Kidney epithelial cell (primary cell): ENCODE results near the gene DSE. TPM values are rescaled to one million over a fixed set of nuclear protein-coding genes. Genes with fewer than 3 reads are reported as not detected.

ENCODE experiments used
- DNase-seq: peaks from one replicate; pipeline ENCODE4 v3.0.0-alpha.2; 2010; ENCODE audit warnings: low read depth
- H3K27me3 ChIP-seq: 2 replicates; pipeline ENCODE4 v1.6.0; 2011; ENCODE audit warnings: low read length; ENCODE audit not compliant: control insufficient read depth, insufficient read depth
- H3K36me3 ChIP-seq: 2 replicates; pipeline ENCODE4 v1.5.1; 2011; ENCODE audit warnings: low read length; ENCODE audit not compliant: control insufficient read depth, insufficient read depth
- H3K4me3 ChIP-seq: 2 replicates; pipeline ENCODE4 v1.5.1; 2011; ENCODE audit warnings: low read depth, mild to moderate bottlenecking, control low read depth, low read length
- total RNA-seq: library from RNA; depleted of rRNA; stranded (reverse); fragments of >200 nt; gene quantifications from 2 replicates; pipeline ENCODE4 v1.2.3, GENCODE V29; 2015
- TF ChIP-seq, protein P1 (sequence below): IDR thresholded peaks from 2 replicates; pipeline ENCODE4 v1.5.1; 2011; ENCODE audit warnings: mild to moderate bottlenecking, moderate library complexity, low read length, control low read depth, inconsistent platforms; ENCODE audit not compliant: insufficient read depth, poor library complexity, severe bottlenecking

Gene DSE
- total RNA-seq, 1 donor from 2014 or later: 48.8 TPM

DNA sequence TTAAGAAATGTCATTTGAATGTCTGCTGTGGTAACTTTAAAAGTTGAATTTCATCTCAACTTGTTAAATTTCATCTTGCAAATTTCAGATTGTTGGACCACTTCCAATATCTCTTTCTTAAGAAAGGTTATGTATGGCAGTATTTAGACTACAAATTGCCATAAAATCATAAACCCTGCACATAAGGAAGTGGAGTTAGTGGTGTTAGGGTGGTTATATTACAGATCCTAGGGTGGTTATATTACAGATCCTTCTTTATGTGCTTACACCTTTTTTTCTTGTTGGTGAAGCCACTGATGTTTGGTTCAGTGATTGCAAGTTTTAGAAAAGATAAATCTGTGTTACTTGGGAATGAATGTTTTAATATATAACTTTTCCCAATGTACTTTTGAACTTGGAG lies 9.0 kb downstream of the DSE start:
- Histone ChIP-seq H3K27me3 (no peaks in the 10 kb centered on the region), H3K36me3 (no peaks in the 10 kb centered on the region), H3K4me3 (no peak overlapping the region)
- DNase-seq: no peak
- TF ChIP-seq, protein P1, sequence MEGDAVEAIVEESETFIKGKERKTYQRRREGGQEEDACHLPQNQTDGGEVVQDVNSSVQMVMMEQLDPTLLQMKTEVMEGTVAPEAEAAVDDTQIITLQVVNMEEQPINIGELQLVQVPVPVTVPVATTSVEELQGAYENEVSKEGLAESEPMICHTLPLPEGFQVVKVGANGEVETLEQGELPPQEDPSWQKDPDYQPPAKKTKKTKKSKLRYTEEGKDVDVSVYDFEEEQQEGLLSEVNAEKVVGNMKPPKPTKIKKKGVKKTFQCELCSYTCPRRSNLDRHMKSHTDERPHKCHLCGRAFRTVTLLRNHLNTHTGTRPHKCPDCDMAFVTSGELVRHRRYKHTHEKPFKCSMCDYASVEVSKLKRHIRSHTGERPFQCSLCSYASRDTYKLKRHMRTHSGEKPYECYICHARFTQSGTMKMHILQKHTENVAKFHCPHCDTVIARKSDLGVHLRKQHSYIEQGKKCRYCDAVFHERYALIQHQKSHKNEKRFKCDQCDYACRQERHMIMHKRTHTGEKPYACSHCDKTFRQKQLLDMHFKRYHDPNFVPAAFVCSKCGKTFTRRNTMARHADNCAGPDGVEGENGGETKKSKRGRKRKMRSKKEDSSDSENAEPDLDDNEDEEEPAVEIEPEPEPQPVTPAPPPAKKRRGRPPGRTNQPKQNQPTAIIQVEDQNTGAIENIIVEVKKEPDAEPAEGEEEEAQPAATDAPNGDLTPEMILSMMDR: no peak

DNA sequence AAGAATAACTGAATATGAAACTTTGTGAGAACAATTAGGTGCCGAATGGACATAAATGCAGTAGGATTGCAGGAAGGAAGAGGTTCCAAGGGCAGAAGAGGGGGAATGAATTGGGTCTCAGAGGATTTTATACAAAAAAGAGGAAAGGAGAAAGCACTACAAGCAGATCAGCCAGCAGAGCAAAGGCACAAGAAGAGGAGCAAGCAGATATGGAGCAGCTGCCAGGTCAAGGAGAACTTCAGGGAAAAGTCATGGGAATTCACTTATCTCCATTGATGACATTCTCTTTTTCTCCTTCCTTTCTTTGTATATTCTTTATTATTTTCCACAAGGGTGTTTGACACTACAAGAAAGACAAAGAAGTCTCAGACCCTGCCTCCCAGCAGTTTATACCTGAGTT lies 9.6 kb downstream of the DSE start:
- Histone ChIP-seq H3K4me3 (no peak overlapping the region), H3K36me3 (no peaks in the 10 kb centered on the region), H3K27me3 (no peaks in the 10 kb centered on the region)
- no peak for DNase-seq
- TF ChIP-seq, protein P1: no peak

DNA sequence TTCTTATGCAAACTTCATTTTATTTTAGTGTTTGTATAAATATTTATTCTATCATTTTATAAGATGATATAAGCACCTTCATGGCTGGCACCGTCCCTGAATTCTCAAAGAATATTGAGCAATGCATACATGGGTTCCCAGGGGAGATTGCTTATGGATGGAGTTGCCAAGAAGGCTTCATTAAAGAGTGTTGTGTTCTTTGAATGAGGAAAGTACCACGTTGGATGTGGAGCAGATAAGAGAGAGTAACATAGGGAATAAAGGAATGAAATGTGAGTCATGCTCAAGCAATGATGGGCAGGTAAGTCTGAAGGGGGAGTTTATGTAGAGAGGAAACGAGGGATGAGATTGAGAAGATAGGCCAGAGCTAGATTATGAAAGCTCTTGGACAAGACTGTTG lies 10.3 kb downstream of the DSE start:
- Histone ChIP-seq H3K4me3 (no peak overlapping the region), H3K27me3 (no peaks in the 10 kb centered on the region), H3K36me3 (no peaks in the 10 kb centered on the region)
- DNase-seq: no peak
- TF ChIP-seq, protein P1: no peak

DNA sequence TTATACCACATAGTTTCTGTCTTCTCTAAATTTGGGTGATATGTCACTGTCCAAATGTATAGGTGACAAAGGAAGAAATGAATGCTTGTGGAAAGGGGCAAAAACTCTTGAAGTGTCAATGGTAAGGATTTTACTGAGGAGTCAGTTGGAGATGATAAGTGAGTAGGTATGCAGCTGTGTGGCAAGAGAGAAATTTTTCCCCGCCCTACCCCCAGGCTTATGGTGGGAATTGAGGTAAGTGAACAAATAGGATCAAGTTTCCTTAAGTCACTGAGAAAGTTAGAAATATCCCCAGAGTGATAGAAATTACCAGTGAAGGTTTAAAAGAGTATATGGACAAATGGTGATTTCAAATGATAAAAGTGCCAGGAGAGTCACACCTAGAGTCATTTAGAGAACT lies 11.8 kb downstream of the DSE start:
- DNase-seq: no peak
- Histone ChIP-seq H3K36me3 (no peaks in the 10 kb centered on the region), H3K27me3 (no peaks in the 10 kb centered on the region), H3K4me3 (no peak overlapping the region)
- TF ChIP-seq, protein P1: no peak

DNA sequence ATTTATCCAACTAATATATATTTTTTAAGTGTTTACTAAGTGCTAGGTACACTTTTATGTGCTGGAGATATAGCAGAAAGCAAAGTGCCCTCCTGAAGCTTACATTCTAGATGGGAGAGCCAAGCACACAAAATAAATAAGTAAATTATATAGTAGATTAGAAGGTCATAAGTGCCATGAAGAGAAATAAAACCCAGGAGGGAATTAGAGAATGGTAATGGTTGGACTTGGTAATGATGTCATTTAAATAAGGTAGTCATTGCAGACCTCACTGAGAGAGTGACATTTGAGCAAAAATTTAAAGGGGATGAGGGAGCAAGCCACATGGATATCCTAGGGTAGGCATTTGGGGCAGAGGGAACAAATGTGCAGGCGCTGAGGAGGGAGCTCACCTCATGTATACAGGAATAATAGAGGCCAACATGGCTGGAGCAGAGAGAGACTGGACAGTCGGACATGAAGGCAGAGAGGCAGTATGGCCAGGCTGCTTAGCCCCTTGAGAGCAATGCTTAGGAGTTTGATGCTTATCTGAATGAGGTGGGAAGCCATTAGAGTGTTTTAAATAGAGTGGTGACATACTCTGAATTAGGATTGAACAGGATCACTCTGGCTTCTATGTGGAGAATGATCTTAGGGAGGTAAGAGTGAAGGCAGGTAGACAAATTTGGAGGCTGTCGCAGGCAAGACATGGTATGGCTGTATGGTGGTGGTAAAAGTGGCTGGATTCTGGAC lies 14.1 kb downstream of the DSE start:
- no peak for DNase-seq
- H3K36me3 ChIP-seq: no peaks in the 10 kb centered on the region
- TF ChIP-seq, protein P1: no peak
- no peaks in the 10 kb centered on the region for H3K27me3 ChIP-seq
- H3K4me3 ChIP-seq: no peak overlapping the region

DNA sequence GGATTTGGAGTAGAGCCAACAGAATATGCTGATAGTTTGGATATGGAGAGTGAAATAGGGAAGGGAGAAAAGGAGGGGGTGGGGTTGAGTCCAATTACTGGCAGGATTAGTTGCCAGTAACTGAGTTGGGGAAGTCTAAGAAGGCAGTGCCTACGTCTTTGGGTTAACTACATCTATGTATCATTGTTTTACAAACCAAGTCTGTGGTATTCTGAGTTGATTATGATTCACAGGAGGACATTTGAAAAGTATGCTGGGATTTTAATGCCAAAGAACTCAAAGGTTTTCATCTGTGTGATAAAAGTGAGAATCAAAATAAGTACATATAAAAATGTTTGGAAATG lies 14.7 kb downstream of the DSE start:
- Histone ChIP-seq H3K36me3 (no peaks in the 10 kb centered on the region), H3K27me3 (no peaks in the 10 kb centered on the region), H3K4me3 (no peak overlapping the region)
- TF ChIP-seq, protein P1: no peak
- DNase-seq: no peak
